ENCODE measurements around the gene PARP9.

- no peak for TF ChIP-seq CTCF (IDR thresholded peaks at IDR 0.05)
- TF ChIP-seq EZH2 (IDR thresholded peaks at IDR 0.05): no peak
- no peak for TF ChIP-seq EZH2phosphoT487 (IDR thresholded peaks at IDR 0.05)
Measured at GRCh38 chr3:122586773-122587485, 22.8 kb upstream of the PARP9 start.

All from neural progenitor cell (in vitro differentiated cells).